Neural progenitor cell (in vitro differentiated cells): ENCODE data around the gene RUNX1. TPM values are rescaled to one million over a fixed set of nuclear protein-coding genes. Genes with fewer than 3 reads are reported as not detected.

Experiments
- DNase-seq: peaks from one replicate; pipeline ENCODE4 v3.0.0-alpha.2; 2016; ENCODE audit warnings: low spot score
- H2AFZ ChIP-seq: fragments of 200-600 bp; sonication (generic); replicated peaks from 2 replicates; pipeline ENCODE4 v1.6.1; 2016; ENCODE audit warnings: antibody characterized with exemption
- H3F3A ChIP-seq: fragments of 200-600 bp; sonication (generic); 2 replicates; pipeline ENCODE4 v1.6.1; 2016; ENCODE audit warnings: antibody characterized with exemption, low read depth
- H3K27ac ChIP-seq: fragments of 200-600 bp; sonication (generic); 2 replicates; pipeline ENCODE4 v1.5.1; 2016; ENCODE audit warnings: mild to moderate bottlenecking
- H3K27me3 ChIP-seq: fragments of 200-600 bp; sonication (generic); 2 replicates; pipeline ENCODE4 v1.6.1; 2016; ENCODE audit warnings: mild to moderate bottlenecking, moderate library complexity
- H3K36me3 ChIP-seq: fragments of 200-600 bp; sonication (generic); 2 replicates; pipeline ENCODE4 v1.5.1; 2016
- H3K4me1 ChIP-seq: fragments of 200-600 bp; sonication (generic); 2 replicates; pipeline ENCODE4 v1.6.1; 2016; ENCODE audit warnings: mixed run types
- H3K4me2 ChIP-seq: fragments of 200-600 bp; sonication (generic); 2 replicates; pipeline ENCODE4 v1.6.1; 2016
- H3K4me3 ChIP-seq: fragments of 200-600 bp; sonication (generic); 2 replicates; pipeline ENCODE4 v1.5.1; 2016
- H3K79me2 ChIP-seq: fragments of 200-600 bp; sonication (generic); 2 replicates; pipeline ENCODE4 v1.6.1; 2016; ENCODE audit warnings: low read depth
- H3K9ac ChIP-seq: fragments of 200-600 bp; sonication (generic); 2 replicates; pipeline ENCODE4 v1.6.1; 2016
- H3K9me3 ChIP-seq: fragments of 200-600 bp; sonication (generic); 2 replicates; pipeline ENCODE4 v1.5.1; 2016; ENCODE audit warnings: low read depth
- H4K20me1 ChIP-seq: fragments of 200-600 bp; sonication (generic); 2 replicates; pipeline ENCODE4 v1.6.1; 2016; ENCODE audit warnings: low read depth
- H3K27ac Mint-ChIP-seq: 3 replicates; pipeline ENCODE4 v1.8.0; 2021; ENCODE audit warnings: mixed read lengths
- H3K27me3 Mint-ChIP-seq: 2 replicates; pipeline ENCODE4 v1.8.0; 2022; ENCODE audit warnings: low read depth, mild to moderate bottlenecking, inconsistent platforms, moderate library complexity, mixed read lengths; ENCODE audit not compliant: insufficient read depth
- H3K36me3 Mint-ChIP-seq: 3 replicates; pipeline ENCODE4 v1.8.0; 2021; ENCODE audit warnings: mixed read lengths
- H3K4me1 Mint-ChIP-seq: 3 replicates; pipeline ENCODE4 v1.8.0; 2021; ENCODE audit warnings: mixed read lengths
- H3K4me3 Mint-ChIP-seq: 3 replicates; pipeline ENCODE4 v1.8.0; 2021; ENCODE audit warnings: mild to moderate bottlenecking, moderate library complexity, mixed read lengths
- H3K9me3 Mint-ChIP-seq: 3 replicates; pipeline ENCODE4 v1.8.0; 2020; ENCODE audit warnings: mixed read lengths
- CTCF ChIP-seq: fragments of 200-600 bp; sonication (generic); IDR thresholded peaks from 2 replicates; pipeline ENCODE4 v1.5.1; 2017; ENCODE audit warnings: antibody characterized with exemption, mild to moderate bottlenecking
- EZH2 ChIP-seq: fragments of 200-600 bp; sonication (generic); IDR thresholded peaks from 2 replicates; pipeline ENCODE4 v1.6.1; 2017; ENCODE audit warnings: antibody characterized with exemption, mild to moderate bottlenecking, moderate library complexity
- EZH2phosphoT487 ChIP-seq: fragments of 200-600 bp; sonication (generic); IDR thresholded peaks from 2 replicates; pipeline ENCODE4 v1.6.1; 2017; ENCODE audit warnings: antibody characterized with exemption
- total RNA-seq: library from RNA; depleted of rRNA; stranded (reverse); fragments of >200 nt; gene quantifications from 2 replicates; pipeline ENCODE4 v1.2.3, GENCODE V29; 2015; ENCODE audit warnings: low replicate concordance

RUNX1 gene
- total RNA-seq, 1 donor from 2014 or later, result 0.09 TPM

DNA sequence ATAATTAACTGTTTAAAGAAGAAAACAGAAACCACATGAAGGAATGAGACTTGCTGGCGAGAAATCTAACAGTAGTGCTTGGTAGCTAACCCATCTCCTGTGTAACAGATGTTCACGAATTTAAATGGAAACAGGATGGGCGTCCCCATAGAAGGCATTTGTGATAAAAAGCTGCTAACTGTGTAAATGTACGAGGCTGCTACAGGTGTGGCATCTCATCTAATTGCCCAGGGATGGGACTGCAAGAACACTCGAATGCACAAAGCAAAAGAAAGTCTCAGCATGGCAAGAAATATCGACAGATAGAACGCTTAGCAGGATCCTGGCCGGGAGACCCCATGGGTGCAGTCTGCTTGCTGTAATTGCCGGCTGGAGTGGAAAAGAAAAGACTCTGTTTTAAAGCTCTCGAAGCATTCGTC lies 112.7 kb downstream of the RUNX1 start:
- H2AFZ ChIP-seq, result no peak overlapping the region
- no peak for DNase-seq
- no peaks in the 10 kb centered on the region for H3K79me2 ChIP-seq
- H3K4me1 ChIP-seq, result peaks cover 8% of the 10 kb centered on the region
- Mint-ChIP-seq H3K27ac (no peak overlapping the region), H3K4me3 (no peak overlapping the region), H3K27me3 (no peaks in the 10 kb centered on the region), H3K4me1 (peaks cover 15% of the 10 kb centered on the region), H3K9me3 (no peaks in the 10 kb centered on the region), H3K36me3 (no peaks in the 10 kb centered on the region)
- H3K4me3 ChIP-seq, result no peak overlapping the region
- peaks cover under 1% of the 10 kb centered on the region for H3F3A ChIP-seq
- H3K9me3 ChIP-seq, result no peaks in the 10 kb centered on the region
- H3K4me2 ChIP-seq, result no peak overlapping the region
- H3K36me3 ChIP-seq, result no peaks in the 10 kb centered on the region
- no peak overlapping the region for H3K27ac ChIP-seq
- no peaks in the 10 kb centered on the region for H4K20me1 ChIP-seq
- H3K27me3 ChIP-seq, result peaks cover 16% of the 10 kb centered on the region
- H3K9ac ChIP-seq, result no peak overlapping the region
- TF ChIP-seq CTCF (no peak), EZH2 (no peak), EZH2phosphoT487 (no peak)

GRCh38 chr21:34935898-34936297 lies 113.2 kb downstream of the RUNX1 start:
- H3K9me3 Mint-ChIP-seq, result no peaks in the 10 kb centered on the region
- H3K4me1 ChIP-seq, result peaks cover 3% of the 10 kb centered on the region
- no peak overlapping the region for H3K4me2 ChIP-seq
- no peak for TF ChIP-seq EZH2
- no peak for TF ChIP-seq CTCF
- no peak for TF ChIP-seq EZH2phosphoT487
- DNase-seq, result no peak
- H3K27ac ChIP-seq, result no peak overlapping the region
- H3K4me3 ChIP-seq, result no peak overlapping the region
- no peaks in the 10 kb centered on the region for H3K36me3 ChIP-seq
- no peaks in the 10 kb centered on the region for H3K9me3 ChIP-seq
- H3K27ac Mint-ChIP-seq, result no peak overlapping the region
- H4K20me1 ChIP-seq, result no peaks in the 10 kb centered on the region
- no peaks in the 10 kb centered on the region for H3K36me3 Mint-ChIP-seq
- H3K4me1 Mint-ChIP-seq, result peaks cover 11% of the 10 kb centered on the region
- no peak overlapping the region for H2AFZ ChIP-seq
- no peaks in the 10 kb centered on the region for H3F3A ChIP-seq
- H3K27me3 Mint-ChIP-seq, result no peaks in the 10 kb centered on the region
- no peak overlapping the region for H3K4me3 Mint-ChIP-seq
- H3K27me3 ChIP-seq, result peaks cover 16% of the 10 kb centered on the region
- H3K79me2 ChIP-seq, result no peaks in the 10 kb centered on the region
- H3K9ac ChIP-seq, result no peak overlapping the region

DNA sequence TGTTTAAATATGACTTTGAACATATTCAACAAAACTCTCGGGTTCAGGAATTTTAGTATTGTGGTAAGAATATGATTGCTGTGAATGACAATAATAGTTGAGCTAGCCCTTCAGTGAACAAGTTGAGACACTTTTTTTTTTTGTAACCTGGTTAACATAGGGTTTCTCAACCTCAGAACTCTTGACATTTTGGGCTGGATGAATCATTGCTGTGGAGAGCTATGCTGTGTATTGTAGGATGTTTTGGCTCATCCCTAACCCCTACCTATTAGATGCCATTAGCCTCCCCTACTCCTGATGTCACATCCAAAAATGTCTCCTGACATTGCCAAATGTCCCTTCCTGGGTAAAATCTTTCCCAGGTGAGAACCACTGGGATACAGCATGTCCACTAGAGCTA lies 113.7 kb downstream of the RUNX1 start:
- Histone ChIP-seq H3K79me2 (no peaks in the 10 kb centered on the region), H3K4me1 (no peaks in the 10 kb centered on the region), H3K36me3 (no peaks in the 10 kb centered on the region), H3K4me3 (no peak overlapping the region), H3K27me3 (peaks cover 14% of the 10 kb centered on the region), H3K4me2 (no peak overlapping the region), H3F3A (no peaks in the 10 kb centered on the region), H4K20me1 (no peaks in the 10 kb centered on the region), H2AFZ (no peak overlapping the region), H3K9ac (no peak overlapping the region), H3K27ac (no peak overlapping the region), H3K9me3 (no peaks in the 10 kb centered on the region)
- Mint-ChIP-seq H3K4me3 (no peak overlapping the region), H3K9me3 (no peaks in the 10 kb centered on the region), H3K36me3 (no peaks in the 10 kb centered on the region), H3K27me3 (no peaks in the 10 kb centered on the region), H3K4me1 (peaks cover 11% of the 10 kb centered on the region), H3K27ac (no peak overlapping the region)
- no peak for DNase-seq
- TF ChIP-seq EZH2 (no peak), CTCF (no peak), EZH2phosphoT487 (no peak)
